ENCODE results near the gene CYTH3.
"Not testable (repeated sequence)": the region's sequence is repeated elsewhere in the genome, so short reads cannot be mapped to it uniquely, and the experiment has no call there.

CYTH3 gene

GRCh38 chr7:6164491-6164890 is 107.9 kb downstream of the CYTH3 start:
- no peak for DNase-seq

GRCh38 chr7:6164010-6164409 is 108.4 kb downstream of the CYTH3 start:
- DNase-seq, result no peak

DNA sequence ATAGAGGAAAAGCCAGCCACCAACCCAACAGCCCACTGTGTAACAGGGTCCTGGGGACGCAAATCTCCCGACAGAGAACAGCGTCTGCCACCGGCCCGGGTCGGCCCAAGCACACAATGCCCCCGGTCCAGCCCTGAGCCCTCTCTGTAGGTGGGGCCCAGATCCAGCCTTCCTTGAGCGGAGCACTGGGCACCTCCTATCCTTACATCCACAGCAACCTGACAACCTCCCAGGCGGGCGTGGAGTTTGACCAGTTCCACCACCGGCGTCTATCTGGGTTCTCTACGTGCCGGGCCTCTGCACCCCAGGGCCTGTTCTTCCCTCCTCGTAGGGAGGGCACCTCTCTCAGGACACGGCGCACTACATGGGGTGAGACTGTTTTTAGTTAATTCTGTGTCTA is 109.0 kb downstream of the CYTH3 start:
- DNase-seq, result no peak

DNA sequence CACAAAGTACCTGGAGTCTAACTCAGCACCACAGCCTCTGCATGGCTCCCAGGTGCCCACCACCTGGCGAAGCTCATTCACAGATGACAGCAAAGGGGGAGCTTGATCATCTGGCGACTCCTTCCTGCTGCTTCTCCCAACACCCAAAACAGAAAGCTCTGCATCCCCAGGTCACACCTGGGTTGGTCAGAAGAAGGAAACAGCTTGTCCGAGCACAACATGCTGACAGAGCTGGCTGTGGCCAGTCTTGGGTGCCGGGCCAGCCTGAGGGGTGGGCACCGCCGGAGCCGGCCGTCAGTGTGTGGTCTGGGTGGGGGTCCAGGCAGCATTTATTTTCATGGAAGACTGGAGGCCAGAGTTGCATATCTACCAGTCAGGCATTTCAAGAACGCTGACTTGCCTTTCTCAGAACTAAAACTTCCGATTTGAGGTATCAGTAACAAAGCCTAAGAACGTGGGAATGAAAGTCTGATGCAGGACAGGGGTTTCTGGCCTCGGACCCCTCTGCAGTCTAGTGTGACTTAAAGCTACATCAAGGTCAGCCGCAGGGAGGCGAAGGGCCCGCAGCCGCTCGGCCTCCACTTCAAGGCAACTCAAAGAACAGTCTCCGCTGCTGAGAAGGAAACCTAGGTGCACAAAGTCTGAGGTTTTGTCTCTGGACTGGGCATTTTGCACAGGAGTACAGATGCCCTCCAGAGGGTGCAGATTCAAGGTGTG is 109.6 kb downstream of the CYTH3 start:
- DNase-seq, result no peak

- no peak for DNase-seq
Measured at GRCh38 chr7:6162331-6162620, 110.1 kb downstream of the CYTH3 start.

DNA sequence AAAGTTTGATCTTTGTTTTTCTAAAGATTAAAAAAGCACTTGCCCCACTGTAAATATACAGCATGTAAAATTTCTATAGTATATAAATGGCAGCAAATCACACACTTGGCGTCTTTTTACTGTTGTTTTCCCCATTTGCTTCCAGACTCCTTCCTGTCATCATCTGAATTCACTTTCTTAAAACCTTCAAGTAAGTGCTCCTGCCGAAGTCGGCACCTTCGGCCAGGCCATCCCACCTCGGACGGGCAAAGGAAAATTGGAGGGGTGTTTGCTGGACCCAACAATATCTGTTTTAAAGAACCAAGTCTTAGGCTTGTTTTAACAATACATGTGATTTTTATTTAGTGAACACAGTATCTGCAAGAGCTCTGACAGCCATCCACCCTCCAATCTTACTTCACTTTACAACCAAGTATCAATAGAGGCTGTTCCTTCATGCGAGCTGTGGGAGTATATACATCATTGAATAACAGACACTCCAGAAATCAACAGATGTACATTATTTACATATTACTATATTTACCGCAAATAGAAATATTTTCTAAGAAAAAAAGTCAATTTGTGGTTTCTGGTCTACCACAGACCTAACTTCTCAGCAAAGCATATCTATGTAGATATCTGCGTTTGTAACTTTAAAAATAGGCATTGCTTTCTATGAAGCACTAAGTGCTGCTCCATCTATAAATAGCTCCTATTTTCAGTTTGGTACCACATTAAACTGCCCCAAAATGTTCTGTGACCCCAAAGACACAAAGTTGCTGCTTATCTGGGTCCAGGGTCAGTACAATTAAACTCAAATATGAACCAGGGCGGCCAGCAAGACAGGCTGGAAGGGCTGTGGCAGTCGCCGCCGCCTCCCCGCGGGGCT is 110.7 kb downstream of the CYTH3 start:
- no peak for DNase-seq

- DNase-seq, result peak; percentile 24
Measured at GRCh38 chr7:6160191-6160623, 112.2 kb downstream of the CYTH3 start.

GRCh38 chr7:6159524-6160031 is 112.8 kb downstream of the CYTH3 start:
- DNase-seq, result no peak

DNA sequence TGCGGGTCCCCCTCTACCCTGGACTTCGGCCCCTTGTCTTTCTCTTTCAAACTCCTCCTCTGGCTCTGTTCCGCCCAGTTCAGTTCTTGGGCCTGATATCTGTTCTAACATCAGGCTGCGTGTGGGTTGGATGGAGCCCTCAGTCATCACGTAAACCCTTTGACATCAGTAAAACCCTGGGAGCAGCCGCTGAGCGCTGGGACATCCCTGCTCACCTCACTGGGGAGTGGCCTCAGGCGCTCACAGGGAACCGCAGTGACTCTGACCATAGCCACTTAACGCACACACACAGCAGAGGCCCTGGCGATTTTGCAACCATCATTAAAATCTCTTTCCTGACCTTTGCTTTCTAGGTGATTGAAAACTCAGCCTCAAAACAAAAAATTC is 113.3 kb downstream of the CYTH3 start:
- no peak for DNase-seq

GRCh38 chr7:6158424-6159096 is 113.9 kb downstream of the CYTH3 start:
- DNase-seq, result no peak

- no peak for DNase-seq
Measured at GRCh38 chr7:6157685-6158423, 114.6 kb downstream of the CYTH3 start.

DNA sequence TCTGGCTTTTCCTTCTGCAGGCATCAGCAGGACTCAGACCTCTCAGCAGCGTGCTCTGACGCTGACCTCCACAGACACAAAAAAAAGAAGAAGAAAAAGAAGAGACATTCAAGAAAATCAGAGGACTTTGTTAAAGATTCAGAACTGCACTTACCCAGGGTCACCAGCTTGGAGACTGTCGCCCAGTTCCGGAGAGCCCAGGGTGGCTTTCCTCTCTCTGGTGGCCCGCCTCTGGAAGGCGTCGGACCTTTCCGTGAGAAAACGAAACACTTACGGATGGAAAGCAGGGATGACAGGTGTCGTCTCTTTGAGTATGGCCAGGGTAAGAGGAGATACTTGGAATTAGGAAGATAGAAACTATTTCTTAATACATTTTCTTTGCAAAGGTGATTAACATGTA is 115.7 kb downstream of the CYTH3 start:
- no peak for DNase-seq

DNA sequence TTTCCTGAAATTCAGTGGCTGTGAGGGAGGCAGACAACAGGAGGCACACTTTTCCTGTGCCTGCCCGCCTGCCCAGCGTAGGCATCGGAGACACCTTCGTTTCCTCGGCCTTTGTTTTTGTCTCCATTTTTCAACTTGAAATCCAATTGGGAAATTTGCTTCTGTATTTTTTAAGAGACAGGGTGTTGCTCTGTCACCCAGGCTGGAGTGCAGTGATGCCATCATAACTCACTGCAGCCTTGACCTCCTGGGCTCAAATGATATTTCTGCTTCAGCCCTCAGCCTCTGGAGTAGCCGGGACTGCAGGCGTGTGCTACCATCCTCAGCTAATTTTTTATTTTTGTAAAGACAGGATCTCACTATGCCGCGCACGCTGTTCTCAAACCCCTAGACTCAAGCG is 116.8 kb downstream of the CYTH3 start:
- no peak for DNase-seq

DNA sequence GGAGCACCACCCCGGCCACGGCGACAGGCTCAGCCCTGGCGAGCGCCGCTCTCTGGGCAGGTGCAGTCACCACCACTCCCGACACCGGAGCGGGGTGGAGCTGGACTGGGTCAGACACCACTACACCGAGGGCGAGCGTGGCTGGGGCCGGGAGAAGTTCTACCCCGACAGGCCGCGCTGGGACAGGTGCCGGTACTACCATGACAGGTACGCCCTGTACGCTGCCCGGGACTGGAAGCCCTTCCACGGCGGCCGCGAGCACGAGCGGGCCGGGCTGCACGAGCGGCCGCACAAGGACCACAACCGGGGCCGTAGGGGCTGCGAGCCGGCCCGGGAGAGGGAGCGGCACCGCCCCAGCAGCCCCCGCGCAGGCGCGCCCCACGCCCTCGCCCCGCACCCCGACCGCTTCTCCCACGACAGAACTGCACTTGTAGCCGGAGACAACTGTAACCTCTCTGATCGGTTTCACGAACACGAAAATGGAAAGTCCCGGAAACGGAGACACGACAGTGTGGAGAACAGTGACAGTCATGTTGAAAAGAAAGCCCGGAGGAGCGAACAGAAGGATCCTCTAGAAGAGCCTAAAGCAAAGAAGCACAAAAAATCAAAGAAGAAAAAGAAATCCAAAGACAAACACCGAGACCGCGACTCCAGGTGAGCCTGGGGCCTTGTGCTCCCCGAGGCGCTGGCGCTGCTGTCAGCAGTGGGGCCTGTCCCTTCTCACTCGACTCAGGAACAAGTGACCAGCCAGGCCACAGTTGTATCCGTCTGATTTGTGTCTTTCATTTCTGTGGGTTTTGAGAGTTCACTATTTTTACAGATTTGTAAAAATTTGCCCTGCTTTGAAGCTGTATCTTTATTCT is 117.7 kb downstream of the CYTH3 start:
- no peak for DNase-seq

DNA sequence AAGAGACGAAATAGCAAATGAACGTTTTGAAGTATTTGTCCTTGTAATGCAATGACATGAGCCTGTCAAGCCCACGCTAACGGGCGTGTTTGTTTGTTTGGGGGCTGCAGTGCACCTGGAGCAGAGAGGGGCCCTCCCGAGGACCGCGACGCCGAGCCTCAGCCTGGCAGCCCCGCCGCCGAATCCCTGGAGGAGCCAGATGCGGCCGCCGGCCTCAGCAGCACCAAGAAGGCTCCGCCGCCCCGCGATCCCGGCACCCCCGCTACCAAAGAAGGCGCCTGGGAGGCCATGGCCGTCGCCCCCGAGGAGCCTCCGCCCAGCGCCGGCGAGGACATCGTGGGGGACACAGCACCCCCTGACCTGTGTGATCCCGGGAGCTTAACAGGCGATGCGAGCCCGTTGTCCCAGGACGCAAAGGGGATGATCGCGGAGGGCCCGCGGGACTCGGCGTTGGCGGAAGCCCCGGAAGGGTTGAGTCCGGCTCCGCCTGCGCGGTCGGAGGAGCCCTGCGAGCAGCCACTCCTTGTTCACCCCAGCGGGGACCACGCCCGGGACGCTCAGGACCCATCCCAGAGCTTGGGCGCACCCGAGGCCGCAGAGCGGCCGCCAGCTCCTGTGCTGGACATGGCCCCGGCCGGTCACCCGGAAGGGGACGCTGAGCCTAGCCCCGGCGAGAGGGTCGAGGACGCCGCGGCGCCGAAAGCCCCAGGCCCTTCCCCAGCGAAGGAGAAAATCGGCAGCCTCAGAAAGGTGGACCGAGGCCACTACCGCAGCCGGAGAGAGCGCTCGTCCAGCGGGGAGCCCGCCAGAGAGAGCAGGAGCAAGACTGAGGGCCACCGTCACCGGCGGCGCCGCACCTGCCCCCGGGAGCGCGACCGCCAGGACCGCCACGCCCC is 118.5 kb downstream of the CYTH3 start:
- no peak for DNase-seq

DNA sequence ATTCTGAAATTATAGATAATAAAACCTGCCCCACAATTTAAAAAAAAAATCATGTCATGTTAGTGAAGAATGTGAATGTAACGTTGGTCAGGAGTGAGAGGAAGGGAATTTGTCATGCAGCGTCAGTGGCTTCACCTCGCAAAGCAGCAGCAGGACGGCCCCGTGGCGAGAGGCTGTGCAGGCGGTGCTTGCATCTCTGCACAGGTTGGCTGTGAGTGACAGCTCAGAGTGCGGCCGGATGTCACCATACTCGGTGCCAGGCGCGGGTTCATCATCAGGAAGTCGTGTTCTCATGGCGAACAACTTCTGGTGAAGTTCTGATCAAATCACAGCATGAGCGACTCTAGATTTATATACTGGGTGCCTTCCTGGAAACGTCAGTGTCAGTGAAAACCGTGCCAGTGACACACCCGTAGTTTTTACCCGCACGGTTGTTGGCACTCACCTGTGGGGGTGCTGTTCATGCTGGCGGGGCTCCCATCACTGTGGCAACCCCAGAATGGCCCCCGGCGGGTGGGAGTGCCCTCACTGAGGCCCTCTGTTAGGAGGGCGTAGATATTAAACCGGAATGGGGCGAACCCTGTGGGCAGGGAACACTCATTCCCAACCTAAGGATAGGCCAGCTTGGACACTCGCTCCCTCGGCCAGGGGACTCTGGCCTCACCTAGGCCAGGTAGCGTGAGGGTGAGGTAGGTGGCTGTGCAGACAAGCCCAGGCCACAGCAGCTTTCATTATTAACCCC is 120.3 kb downstream of the CYTH3 start:
- DNase-seq, result no peak

- DNase-seq, result not testable (repeated sequence)
Measured at GRCh38 chr7:6151527-6151926, 120.9 kb downstream of the CYTH3 start.

- no peak for DNase-seq
Measured at GRCh38 chr7:6149996-6150395, 122.4 kb downstream of the CYTH3 start.

- no peak for DNase-seq
Measured at GRCh38 chr7:6148724-6149360, 123.6 kb downstream of the CYTH3 start.

DNA sequence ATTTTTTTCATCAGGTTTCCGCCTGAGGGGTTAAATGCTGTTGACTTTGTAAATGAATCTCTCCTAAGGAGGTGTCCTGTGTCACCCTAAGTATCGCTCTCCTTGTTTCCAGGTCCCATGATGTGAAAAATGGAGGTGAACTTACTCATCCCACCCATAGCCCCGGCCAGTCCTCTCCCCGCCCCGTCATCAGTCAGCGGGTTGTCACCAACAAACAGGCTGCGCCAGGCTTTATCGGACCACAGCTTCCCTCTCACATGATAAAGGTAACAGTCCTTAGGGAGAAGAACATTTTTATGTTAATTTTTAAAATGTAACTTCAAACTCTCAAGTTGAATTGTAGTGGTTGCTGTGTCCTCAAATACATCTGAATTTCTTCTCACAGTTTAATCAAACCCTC is 124.8 kb downstream of the CYTH3 start:
- no peak for DNase-seq

Data from hematopoietic multipotent progenitor cell treated with erythropoietin and hydrocortisone succinate and interleukin-3 and kit ligand, for 6 days (in vitro differentiated cells).